Endothelial cell (in vitro differentiated cells): Measurements from ENCODE around the gene LEF1. TPM values are rescaled to one million over a fixed set of nuclear protein-coding genes. Genes with fewer than 3 reads are reported as not detected.

Source experiments
- DNase-seq: peaks from one replicate; pipeline ENCODE4 v3.0.0; 2021; ENCODE audit warnings: low spot score
- H3K27ac Mint-ChIP-seq: one replicate; pipeline ENCODE4 v1.8.0; 2021; ENCODE audit warnings: mixed read lengths, inconsistent platforms; ENCODE audit not compliant: unreplicated experiment
- H3K27me3 Mint-ChIP-seq: one replicate; pipeline ENCODE4 v1.8.0; 2021; ENCODE audit warnings: mild to moderate bottlenecking, moderate library complexity, mixed read lengths, inconsistent platforms; ENCODE audit not compliant: unreplicated experiment
- H3K36me3 Mint-ChIP-seq: one replicate; pipeline ENCODE4 v1.8.0; 2021; ENCODE audit warnings: mild to moderate bottlenecking, low read depth, mixed read lengths, inconsistent platforms; ENCODE audit not compliant: unreplicated experiment
- H3K4me1 Mint-ChIP-seq: one replicate; pipeline ENCODE4 v1.8.0; 2021; ENCODE audit warnings: mild to moderate bottlenecking, mixed read lengths, inconsistent platforms; ENCODE audit not compliant: unreplicated experiment
- H3K4me3 Mint-ChIP-seq: one replicate; pipeline ENCODE4 v1.8.0; 2021; ENCODE audit warnings: mild to moderate bottlenecking, mixed read lengths, inconsistent platforms; ENCODE audit not compliant: unreplicated experiment
- H3K9me3 Mint-ChIP-seq: one replicate; pipeline ENCODE4 v1.8.0; 2021; ENCODE audit warnings: mixed read lengths, inconsistent platforms; ENCODE audit not compliant: unreplicated experiment
- CTCF ChIP-seq: fragments of 200-600 bp; sonication (generic); IDR thresholded peaks from one replicate; pipeline ENCODE4 v1.5.0; 2021; ENCODE audit warnings: antibody characterized with exemption; ENCODE audit not compliant: unreplicated experiment
- total RNA-seq: library from RNA; stranded (reverse); fragmentation: NEBNext Ultra II Directional; extraction: Animal tissue kit (Norgen Biotek cat#: 25700); gene quantifications from one replicate; pipeline ENCODE4 v1.2.1, GENCODE V29; 2021; ENCODE audit not compliant: unreplicated experiment

Gene LEF1
- total RNA-seq, 1 donor from 2014 or later: 15.9 TPM

- no peak for TF ChIP-seq CTCF
- no peak for DNase-seq
- Mint-ChIP-seq H3K27me3 (no peaks in the 10 kb centered on the region), H3K4me1 (no peaks in the 10 kb centered on the region), H3K9me3 (no peaks in the 10 kb centered on the region), H3K4me3 (no peak overlapping the region), H3K27ac (no peak overlapping the region), H3K36me3 (no peaks in the 10 kb centered on the region)
Measured at GRCh38 chr4:108087293-108087967, 81.3 kb downstream of the LEF1 start.

GRCh38 chr4:108081256-108081655, 87.5 kb downstream of the LEF1 start:
- Mint-ChIP-seq H3K4me1 (no peaks in the 10 kb centered on the region), H3K9me3 (no peaks in the 10 kb centered on the region), H3K27me3 (no peaks in the 10 kb centered on the region), H3K4me3 (no peak overlapping the region), H3K27ac (no peak overlapping the region), H3K36me3 (peaks cover 4% of the 10 kb centered on the region)
- no peak for TF ChIP-seq CTCF
- no peak for DNase-seq

DNA sequence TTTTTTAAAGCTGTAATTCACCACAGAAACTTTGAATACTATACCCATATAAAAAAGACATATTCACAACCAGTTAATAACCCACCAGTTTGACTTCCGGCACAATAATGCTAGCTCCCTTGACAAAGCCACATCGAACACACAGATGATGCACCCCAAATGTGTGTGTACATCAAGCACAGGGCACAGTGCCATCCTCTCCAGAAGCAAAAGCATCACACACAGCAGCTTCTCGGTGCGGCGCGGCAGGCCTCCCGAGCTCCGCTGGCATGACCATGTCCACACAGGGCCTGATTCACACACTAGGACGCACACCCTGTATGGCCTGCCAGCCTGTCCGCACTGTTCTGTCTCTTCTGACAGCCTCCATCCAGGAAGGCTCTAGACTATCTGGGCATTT, 88.0 kb downstream of the LEF1 start:
- no peaks in the 10 kb centered on the region for H3K9me3 Mint-ChIP-seq
- H3K4me1 Mint-ChIP-seq: no peaks in the 10 kb centered on the region
- DNase-seq: no peak
- peaks cover 4% of the 10 kb centered on the region for H3K36me3 Mint-ChIP-seq
- no peak for TF ChIP-seq CTCF
- H3K27ac Mint-ChIP-seq: no peak overlapping the region
- no peak overlapping the region for H3K4me3 Mint-ChIP-seq
- H3K27me3 Mint-ChIP-seq: no peaks in the 10 kb centered on the region

DNA sequence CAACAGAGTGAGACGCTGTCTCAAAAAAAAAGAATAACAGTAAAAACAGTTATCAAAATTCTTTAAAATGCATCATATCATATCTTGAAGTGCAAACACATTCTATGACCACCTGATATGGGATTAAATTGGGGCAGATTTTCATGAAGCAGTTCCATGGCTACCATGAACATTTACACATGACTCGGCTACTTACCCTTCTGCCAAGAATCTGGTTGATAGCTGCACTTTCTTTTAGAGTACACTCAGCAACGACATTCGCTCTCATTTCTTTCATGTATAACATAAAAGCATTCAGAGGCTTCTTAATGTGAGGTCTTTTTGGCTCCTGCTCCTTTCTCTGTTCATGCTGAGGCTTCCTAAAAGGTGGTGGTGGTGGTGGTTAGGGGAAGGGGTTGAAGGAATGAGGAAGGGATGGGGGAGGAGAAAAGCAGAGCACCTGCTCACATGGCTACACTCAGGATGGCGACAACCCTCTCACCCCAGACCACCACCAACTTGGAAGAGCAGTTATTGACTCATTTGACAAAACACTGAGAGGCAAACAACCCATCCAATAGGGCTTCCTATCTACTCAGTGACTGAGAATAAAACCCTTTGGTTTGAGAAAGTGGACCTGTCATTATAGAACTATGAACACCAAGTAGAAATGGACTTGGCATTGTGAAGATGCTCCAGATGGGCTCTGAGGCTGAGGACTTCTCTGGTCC, 90.6 kb downstream of the LEF1 start:
- DNase-seq: no peak
- Mint-ChIP-seq H3K4me1 (no peaks in the 10 kb centered on the region), H3K4me3 (no peak overlapping the region), H3K27me3 (no peaks in the 10 kb centered on the region), H3K9me3 (no peaks in the 10 kb centered on the region), H3K36me3 (peaks cover 4% of the 10 kb centered on the region), H3K27ac (no peak overlapping the region)
- no peak for TF ChIP-seq CTCF

DNA sequence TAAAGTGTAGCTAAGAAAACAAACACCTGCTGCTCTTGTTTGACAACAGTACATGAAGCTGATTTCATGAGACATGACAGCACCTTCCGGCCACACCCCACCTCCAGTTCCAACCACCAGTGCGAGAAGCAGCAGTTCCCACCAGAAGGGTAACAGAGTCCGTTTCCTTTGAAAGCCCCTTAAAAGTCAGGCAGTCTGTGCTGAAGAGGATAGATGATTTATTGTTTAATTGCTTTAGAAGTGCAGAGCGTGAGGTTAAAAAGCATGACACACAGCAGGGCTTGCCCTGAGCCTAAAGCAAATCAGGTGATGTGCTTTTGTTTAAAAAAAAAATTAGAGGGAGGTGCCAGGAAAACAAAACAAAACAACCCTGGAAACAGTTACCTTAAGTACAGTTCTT, 96.4 kb downstream of the LEF1 start:
- Mint-ChIP-seq H3K4me3 (no peak overlapping the region), H3K9me3 (no peaks in the 10 kb centered on the region), H3K27me3 (peaks cover 2% of the 10 kb centered on the region), H3K4me1 (no peaks in the 10 kb centered on the region), H3K36me3 (peaks cover 3% of the 10 kb centered on the region), H3K27ac (no peak overlapping the region)
- TF ChIP-seq CTCF: no peak
- no peak for DNase-seq
